OCI-LY1 (cell line): ENCODE results near the gene ASAH2.

ENCODE experiments used
- CTCF ChIP-seq: fragments of 200-600 bp; sonication (generic), shearing (Covaris generic); IDR thresholded peaks from 2 replicates; pipeline ENCODE4 v1.5.1; 2017; ENCODE audit warnings: mild to moderate bottlenecking, antibody characterized with exemption, low read length, moderate library complexity, mixed read lengths
- EZH2 ChIP-seq: fragments of 200-600 bp; sonication (generic), shearing (Covaris generic); IDR thresholded peaks from 2 replicates; pipeline ENCODE4 v1.8.0; 2017; ENCODE audit warnings: borderline replicate concordance, mixed run types, mild to moderate bottlenecking, antibody characterized with exemption, low read length, moderate library complexity, mixed read lengths

GRCh38 chr10:50242777-50243176, 8.5 kb downstream of the ASAH2 start:
- TF ChIP-seq EZH2: no peak
- TF ChIP-seq CTCF: no peak
